Fibroblast of skin of left biceps (primary cell): ENCODE results near the gene ZER1.
"Not testable (repeated sequence)": the region's sequence is repeated elsewhere in the genome, so short reads cannot be mapped to it uniquely, and the experiment has no call there.

ENCODE experiments used
- DNase-seq, 2 experiments: peaks; one replicate each; pipeline ENCODE4 v3.0.0-alpha.2; 2013; ENCODE audit warnings: low read depth in 2 of 2

Gene ZER1

GRCh38 chr9:128693738-128694137 is 78.0 kb downstream of the ZER1 start:
- DNase-seq, result not testable (repeated sequence)

GRCh38 chr9:128690684-128691034 is 81.1 kb downstream of the ZER1 start:
- no peak for DNase-seq

GRCh38 chr9:128689820-128690683 is 81.7 kb downstream of the ZER1 start:
- DNase-seq, result no peak

- no peak for DNase-seq
These were observed 82.4 kb downstream of the ZER1 start for GRCh38 chr9:128689293-128689774.

- peak; percentile 83 to 88 for DNase-seq
These were observed 83.0 kb downstream of the ZER1 start, which contains the start of gene SET for GRCh38 chr9:128688501-128689292. SET (plus strand) TSS chr9:128689222; CDS start chr9:128689583, 361 bp downstream.

GRCh38 chr9:128687453-128687852 is 84.3 kb downstream of the ZER1 start:
- DNase-seq, result no peak

- no peak for DNase-seq
These were observed 85.9 kb downstream of the ZER1 start for GRCh38 chr9:128685636-128686489.

- DNase-seq, result no peak
These were observed 87.2 kb downstream of the ZER1 start for GRCh38 chr9:128684325-128685199.

GRCh38 chr9:128684065-128684324 is 87.7 kb downstream of the ZER1 start:
- DNase-seq, result no peak

GRCh38 chr9:128683340-128684064 is 88.2 kb downstream of the ZER1 start:
- no peak for DNase-seq
